ENCODE results near the gene TMEM72.
A peak's percentile ranks its signal among the peaks of the same experiment; 100 is the strongest.

TMEM72 gene

DNA sequence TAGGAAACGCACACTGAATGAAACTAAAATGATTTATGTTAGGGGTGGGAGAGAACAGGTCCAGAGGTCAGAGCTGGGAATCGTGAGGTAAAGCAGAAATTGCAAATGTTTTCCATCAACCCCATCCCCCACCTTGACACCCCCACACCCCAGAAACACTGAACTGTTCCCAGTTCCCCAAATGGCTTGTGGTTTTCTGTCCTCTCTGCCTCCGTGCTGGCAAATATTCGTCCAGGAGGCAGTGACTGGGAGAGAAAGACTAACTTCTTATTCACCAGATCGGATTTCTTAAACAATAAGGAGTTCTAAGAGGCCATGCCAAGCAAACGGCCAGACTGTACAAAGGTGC, 47.7 kb downstream of the TMEM72 start:
- Histone ChIP-seq H3K4me3 (ENCODE audit: low read length, poor library complexity, severe bottlenecking) (peak overlapping the region; percentile 88), H3F3A (ENCODE audit: low read depth) (no peaks in the 10 kb centered on the region), H3K4me1 (ENCODE audit: insufficient read depth, low read length, poor library complexity, severe bottlenecking) (peaks cover 41% of the 10 kb centered on the region), H3K9ac (ENCODE audit: low read depth, low read length, poor library complexity, severe bottlenecking) (peak overlapping the region; percentile 72), H3K36me3 (ENCODE audit: insufficient read depth, low read length) (no peaks in the 10 kb centered on the region), H3K9me3 (ENCODE audit: insufficient read depth, low read depth, low read length) (no peaks in the 10 kb centered on the region), H3K4me2 (ENCODE audit: low read depth, low read length, poor library complexity, severe bottlenecking) (peak overlapping the region; percentile 93), H2AFZ (ENCODE audit: low read length) (peak overlapping the region; percentile 81), H4K20me1 (ENCODE audit: insufficient read depth, low read length, poor library complexity, severe bottlenecking) (no peaks in the 10 kb centered on the region), H3K9me2 (replicated peaks; ENCODE audit: low read depth, low read length) (no peaks in the 10 kb centered on the region), H3K27me3 (ENCODE audit: insufficient read depth, low read length, poor library complexity, severe bottlenecking) (no peaks in the 10 kb centered on the region), H3K79me2 (ENCODE audit: insufficient read depth, low read length) (peaks cover 10% of the 10 kb centered on the region; the same call in 1 of the 2 replicates)
- TF ChIP-seq, protein P1, sequence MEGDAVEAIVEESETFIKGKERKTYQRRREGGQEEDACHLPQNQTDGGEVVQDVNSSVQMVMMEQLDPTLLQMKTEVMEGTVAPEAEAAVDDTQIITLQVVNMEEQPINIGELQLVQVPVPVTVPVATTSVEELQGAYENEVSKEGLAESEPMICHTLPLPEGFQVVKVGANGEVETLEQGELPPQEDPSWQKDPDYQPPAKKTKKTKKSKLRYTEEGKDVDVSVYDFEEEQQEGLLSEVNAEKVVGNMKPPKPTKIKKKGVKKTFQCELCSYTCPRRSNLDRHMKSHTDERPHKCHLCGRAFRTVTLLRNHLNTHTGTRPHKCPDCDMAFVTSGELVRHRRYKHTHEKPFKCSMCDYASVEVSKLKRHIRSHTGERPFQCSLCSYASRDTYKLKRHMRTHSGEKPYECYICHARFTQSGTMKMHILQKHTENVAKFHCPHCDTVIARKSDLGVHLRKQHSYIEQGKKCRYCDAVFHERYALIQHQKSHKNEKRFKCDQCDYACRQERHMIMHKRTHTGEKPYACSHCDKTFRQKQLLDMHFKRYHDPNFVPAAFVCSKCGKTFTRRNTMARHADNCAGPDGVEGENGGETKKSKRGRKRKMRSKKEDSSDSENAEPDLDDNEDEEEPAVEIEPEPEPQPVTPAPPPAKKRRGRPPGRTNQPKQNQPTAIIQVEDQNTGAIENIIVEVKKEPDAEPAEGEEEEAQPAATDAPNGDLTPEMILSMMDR (conservative IDR thresholded peaks at IDR 0.05; ENCODE audit: low read length) = no peak
- no peak for TF ChIP-seq EZH2phosphoT487 (IDR thresholded peaks at IDR 0.05; ENCODE audit: borderline replicate concordance)

DNA sequence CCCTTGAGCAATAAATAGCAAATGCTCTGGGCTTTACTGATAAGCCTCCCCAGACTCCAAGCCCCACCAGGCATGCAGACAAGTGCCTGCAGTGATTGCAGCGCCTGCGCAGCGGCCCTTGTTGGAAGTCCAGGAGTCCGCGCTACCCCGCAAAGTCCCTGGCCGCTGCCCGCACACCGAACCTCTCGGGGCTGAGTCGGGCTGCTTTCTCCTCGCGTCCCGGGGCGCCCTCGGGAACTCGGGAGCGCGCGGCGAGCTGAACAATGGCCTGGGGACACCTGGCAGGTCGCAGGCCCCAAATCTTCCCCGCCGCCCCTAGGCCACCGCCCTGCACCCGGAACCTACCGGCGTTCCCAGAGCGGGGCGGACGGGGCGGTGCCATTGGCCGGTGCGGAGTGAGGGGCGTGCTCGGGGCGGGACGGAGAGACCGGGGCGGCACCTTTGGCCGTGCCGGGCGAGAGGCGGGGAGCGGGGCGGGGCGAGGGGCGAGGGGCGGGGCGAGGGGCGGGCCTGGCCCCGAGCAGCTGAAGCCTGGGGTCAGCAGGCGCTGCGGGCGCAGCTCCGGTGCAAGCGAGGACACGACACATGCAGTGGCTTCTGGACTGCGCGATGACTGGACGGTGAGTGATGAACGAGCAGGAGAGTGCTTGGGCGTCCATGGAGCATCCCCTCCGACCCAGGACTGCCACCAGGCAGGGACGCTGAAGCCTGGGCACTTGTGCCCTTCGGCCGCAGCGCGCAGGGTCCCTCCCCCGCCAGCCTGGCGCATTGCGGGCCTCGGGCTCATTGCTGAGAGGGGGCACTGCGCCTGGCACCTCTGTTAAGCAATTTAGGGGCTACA, 48.3 kb downstream of the TMEM72 start, which contains the start of gene RASSF4:
Gene RASSF4, plus strand, starts transcription at position 556 of the 841 bp plus-strand sequence. CDS start 10,401 bp downstream, outside the sequence.
- no peak for TF ChIP-seq EZH2phosphoT487 (IDR thresholded peaks at IDR 0.05; ENCODE audit: borderline replicate concordance)
- peak within 1 kb of the TSS; percentile 88 for H3K4me3 ChIP-seq (ENCODE audit: low read length, poor library complexity, severe bottlenecking)
- no peaks in the 10 kb centered on the region for H3K27me3 ChIP-seq (ENCODE audit: insufficient read depth, low read length, poor library complexity, severe bottlenecking)
- H3K9me2 ChIP-seq (replicated peaks; ENCODE audit: low read depth, low read length) = no peaks in the 10 kb centered on the region
- H3K36me3 ChIP-seq (ENCODE audit: insufficient read depth, low read length) = no peaks in the 10 kb centered on the region
- H3F3A ChIP-seq (ENCODE audit: low read depth) = no peaks in the 10 kb centered on the region
- peaks cover 10% of the 10 kb centered on the region; the same call in 1 of the 2 replicates for H3K79me2 ChIP-seq (ENCODE audit: insufficient read depth, low read length)
- peak within 1 kb of the TSS; percentile 72 for H3K9ac ChIP-seq (ENCODE audit: low read depth, low read length, poor library complexity, severe bottlenecking)
- H3K4me1 ChIP-seq (ENCODE audit: insufficient read depth, low read length, poor library complexity, severe bottlenecking) = peaks cover 47% of the 10 kb centered on the region
- H2AFZ ChIP-seq (ENCODE audit: low read length) = peak within 1 kb of the TSS; percentile 81
- peak within 1 kb of the TSS; percentile 93 for H3K4me2 ChIP-seq (ENCODE audit: low read depth, low read length, poor library complexity, severe bottlenecking)
- no peaks in the 10 kb centered on the region for H4K20me1 ChIP-seq (ENCODE audit: insufficient read depth, low read length, poor library complexity, severe bottlenecking)
- H3K9me3 ChIP-seq (ENCODE audit: insufficient read depth, low read depth, low read length) = no peaks in the 10 kb centered on the region

DNA sequence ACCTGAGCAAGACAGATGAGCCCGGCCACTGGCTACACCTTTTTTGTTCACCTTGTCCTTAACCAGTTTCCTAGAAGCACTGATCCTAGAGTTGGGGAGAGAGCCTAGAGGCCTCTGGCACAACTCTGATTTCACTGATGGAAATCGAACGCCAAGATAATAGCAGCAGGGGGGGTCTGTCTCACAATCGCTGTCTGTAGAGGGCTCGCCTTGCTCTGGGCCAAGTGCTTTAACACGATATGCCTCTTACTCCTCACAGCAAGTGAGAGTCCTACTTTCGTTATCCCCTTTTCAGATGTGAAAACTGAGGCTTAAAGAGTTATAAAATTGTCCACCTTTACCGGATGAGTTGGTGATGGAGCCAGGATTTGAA, 48.9 kb downstream of the TMEM72 start:
- no peak for TF ChIP-seq EZH2phosphoT487 (IDR thresholded peaks at IDR 0.05; ENCODE audit: borderline replicate concordance)
- TF ChIP-seq, protein P1 (conservative IDR thresholded peaks at IDR 0.05; ENCODE audit: low read length) = no peak
- Histone ChIP-seq H3K9ac (ENCODE audit: low read depth, low read length, poor library complexity, severe bottlenecking) (peak overlapping the region; percentile 72), H3K27me3 (ENCODE audit: insufficient read depth, low read length, poor library complexity, severe bottlenecking) (no peaks in the 10 kb centered on the region), H3K79me2 (ENCODE audit: insufficient read depth, low read length) (peaks cover 10% of the 10 kb centered on the region; the same call in 1 of the 2 replicates), H3K4me1 (ENCODE audit: insufficient read depth, low read length, poor library complexity, severe bottlenecking) (peaks cover 53% of the 10 kb centered on the region), H3K4me3 (ENCODE audit: low read length, poor library complexity, severe bottlenecking) (peak overlapping the region; percentile 88), H3K9me3 (ENCODE audit: insufficient read depth, low read depth, low read length) (no peaks in the 10 kb centered on the region), H3K36me3 (ENCODE audit: insufficient read depth, low read length) (no peaks in the 10 kb centered on the region), H2AFZ (ENCODE audit: low read length) (no peak overlapping the region; the same call in 1 of the 2 replicates), H3K9me2 (replicated peaks; ENCODE audit: low read depth, low read length) (no peaks in the 10 kb centered on the region), H3F3A (ENCODE audit: low read depth) (no peaks in the 10 kb centered on the region), H3K4me2 (ENCODE audit: low read depth, low read length, poor library complexity, severe bottlenecking) (peak overlapping the region; percentile 83), H4K20me1 (ENCODE audit: insufficient read depth, low read length, poor library complexity, severe bottlenecking) (no peaks in the 10 kb centered on the region)
